HPDE6-E6E7 (cell line): ENCODE results near the gene SHPK.
A peak's percentile ranks its signal among the peaks of the same experiment; 100 is the strongest.

Source experiments
- DNase-seq: peaks from one replicate; pipeline ENCODE4 v3.0.0; 2011; ENCODE audit warnings: missing footprints; ENCODE audit errors: extremely low spot score

SHPK gene, protein sequence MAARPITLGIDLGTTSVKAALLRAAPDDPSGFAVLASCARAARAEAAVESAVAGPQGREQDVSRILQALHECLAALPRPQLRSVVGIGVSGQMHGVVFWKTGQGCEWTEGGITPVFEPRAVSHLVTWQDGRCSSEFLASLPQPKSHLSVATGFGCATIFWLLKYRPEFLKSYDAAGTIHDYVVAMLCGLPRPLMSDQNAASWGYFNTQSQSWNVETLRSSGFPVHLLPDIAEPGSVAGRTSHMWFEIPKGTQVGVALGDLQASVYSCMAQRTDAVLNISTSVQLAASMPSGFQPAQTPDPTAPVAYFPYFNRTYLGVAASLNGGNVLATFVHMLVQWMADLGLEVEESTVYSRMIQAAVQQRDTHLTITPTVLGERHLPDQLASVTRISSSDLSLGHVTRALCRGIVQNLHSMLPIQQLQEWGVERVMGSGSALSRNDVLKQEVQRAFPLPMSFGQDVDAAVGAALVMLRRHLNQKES

DNA sequence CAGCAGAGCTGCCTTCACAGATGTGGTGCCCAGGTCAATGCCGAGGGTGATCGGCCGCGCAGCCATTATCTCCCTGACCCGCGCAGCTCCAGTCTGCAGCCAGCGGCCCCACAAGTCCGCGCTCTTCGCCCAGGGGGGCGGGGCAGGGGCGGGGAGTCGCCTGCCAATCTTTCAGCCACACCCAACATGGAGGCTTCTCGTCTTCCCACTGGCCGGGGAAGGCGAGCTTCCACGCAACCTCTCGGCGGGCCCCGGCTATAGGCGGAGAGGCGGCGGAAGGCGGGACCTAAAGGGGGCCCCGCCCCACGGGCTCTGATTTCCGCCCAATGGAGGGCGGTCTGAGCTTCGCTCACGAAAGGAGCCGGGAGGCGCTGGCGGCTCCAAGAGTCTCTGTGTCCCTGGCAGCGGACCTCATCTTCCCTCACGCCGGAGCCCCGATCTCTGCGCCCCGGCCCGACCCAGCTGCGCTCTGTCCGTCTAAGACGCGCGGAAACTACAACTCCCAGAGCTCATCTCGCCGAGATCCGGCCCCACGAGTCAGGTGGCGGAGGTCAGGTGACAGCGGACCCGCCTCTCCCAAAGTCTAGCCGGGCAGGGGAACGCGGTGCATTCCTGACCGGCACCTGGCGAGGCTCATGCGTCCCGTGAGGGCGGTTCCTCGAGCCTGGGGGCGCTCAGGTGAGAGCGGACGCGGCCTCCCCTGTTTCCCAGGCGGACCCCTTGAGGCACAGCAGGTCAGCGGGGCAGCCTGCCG is at the start of gene SHPK, which contains the start of gene CTNS:
TSS of gene SHPK (minus strand) at position 97 of the 754 bp plus-strand sequence. CDS start at position 66, 31 bp downstream.
TSS of gene CTNS (plus strand) at position 607 of the 754 bp plus-strand sequence. CDS start 3,447 bp downstream, outside the sequence.
- DNase-seq = peak; percentile 98

GRCh38 chr17:3685174-3685573 is 49.1 kb upstream of the SHPK start:
- no peak for DNase-seq

DNA sequence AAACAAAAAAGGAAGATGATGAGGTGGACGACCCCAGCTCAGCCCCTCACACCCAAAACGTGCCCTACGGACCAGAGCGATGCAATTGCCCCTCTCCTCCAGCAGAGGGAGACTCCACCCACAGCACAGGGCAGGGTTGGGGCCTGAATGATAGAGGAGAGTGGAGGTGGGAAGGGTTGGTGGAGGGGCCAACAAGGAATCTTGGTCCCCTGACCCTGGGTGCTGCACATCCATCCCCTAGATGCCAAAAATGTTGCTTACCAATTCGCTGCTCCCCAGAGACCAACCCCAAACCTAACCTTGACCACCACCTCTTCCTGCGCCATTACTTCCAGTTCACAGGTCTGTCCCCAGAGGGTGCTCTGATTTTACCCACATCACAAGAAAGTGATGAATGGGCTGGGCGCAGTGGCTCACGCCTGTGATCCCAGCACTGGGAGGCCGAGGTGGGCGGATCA is 47.0 kb upstream of the SHPK start:
- DNase-seq = peak; percentile 55

DNA sequence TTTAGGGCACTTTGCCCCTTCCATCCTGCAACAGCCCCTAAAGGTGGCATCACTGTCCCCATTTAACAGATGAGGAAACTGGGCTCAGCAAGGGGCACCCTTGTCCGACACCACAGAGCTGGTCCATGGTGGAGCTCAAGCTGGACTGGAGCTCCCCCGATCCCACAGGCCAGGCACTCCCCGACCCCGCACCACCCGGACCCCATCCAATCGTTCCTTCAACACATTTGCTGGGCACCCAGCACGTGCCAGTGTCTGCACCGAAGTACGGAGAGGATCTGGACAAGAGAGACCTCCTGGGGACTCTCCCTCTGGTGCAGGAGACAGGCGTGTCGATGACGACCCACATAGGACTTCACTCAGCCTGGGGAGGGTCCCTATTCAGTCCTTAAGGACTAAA is 46.0 kb upstream of the SHPK start:
- DNase-seq = no peak

DNA sequence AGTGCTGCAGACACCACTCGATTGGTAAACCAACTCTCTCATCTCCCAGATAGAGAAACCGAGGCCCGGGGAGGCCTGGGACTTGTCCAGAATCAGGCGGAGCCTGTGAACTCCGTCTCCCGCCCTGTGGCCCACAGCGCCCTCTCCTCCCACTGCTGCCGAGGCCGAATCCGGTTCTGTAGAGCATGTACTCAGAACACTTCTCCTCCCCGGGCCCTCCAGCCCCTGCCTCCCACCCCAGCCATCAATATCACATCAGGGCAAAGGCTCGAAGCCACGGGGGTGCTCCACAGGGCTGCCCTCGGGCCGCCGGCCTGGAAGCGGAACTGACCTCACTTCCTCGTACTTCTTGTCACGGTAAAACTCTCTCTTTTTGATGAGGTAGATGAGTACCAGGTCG is 45.5 kb upstream of the SHPK start:
- no peak for DNase-seq

DNA sequence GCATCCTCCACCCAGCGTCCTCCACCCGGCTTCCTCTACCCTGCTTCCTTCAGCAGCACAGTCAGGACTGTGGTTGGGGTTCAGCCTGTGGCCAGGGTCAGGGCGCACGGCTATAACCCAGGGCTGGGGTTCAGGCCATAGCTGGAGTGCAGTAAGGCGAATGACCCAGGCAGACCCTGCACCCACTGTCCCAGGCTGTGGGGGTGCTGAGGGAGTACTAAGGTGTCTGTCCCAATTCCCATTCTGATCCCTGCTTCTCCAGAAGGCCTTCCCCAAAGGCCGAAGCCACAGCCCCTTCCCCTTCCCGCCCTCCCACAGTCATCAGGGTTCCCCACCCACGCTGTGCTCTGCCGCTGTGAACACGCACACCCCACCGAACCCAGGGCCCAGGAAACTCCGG is 45.0 kb upstream of the SHPK start:
- no peak for DNase-seq

GRCh38 chr17:3679531-3680126 is 43.6 kb upstream of the SHPK start:
- no peak for DNase-seq

- DNase-seq = no peak
Observed at GRCh38 chr17:3678821-3679530, 42.9 kb upstream of the SHPK start.

DNA sequence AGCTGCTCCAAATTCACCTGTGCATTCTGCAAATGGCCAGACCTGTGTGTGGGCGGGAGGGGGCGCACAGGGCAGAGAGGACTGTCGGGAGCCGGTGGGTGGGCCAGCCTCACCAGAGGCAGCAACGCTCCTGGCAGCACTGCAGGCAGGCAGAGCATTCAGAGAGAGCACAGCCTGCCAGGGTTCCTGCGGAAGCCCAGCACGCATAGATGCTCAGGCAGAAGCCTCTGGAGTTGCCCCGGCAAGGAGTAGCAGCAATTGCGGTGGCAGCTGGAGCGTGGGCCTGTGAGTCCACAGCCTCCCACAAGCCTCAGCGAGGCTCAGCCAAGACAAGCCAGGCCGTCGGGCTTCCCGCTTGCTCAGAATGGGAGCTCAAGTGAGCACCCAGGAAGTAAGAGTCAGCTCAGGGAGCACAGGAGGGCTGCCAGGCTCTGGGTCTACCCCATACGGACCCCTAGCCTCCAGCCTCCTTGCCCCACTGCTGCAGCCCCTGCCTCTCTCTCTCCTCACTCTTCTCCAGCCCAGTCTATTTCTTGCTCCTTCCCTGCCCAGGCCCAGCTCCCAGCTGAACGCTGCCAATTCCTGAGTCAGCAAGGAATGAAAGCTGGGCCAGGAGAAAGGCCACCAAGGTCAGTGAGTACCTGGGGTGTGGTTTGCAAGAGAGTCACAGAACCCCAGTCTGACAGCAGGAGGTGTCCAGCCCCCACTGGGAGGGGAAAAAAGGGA is 42.2 kb upstream of the SHPK start:
- no peak for DNase-seq

- no peak for DNase-seq
Observed at GRCh38 chr17:3675886-3676285, 39.8 kb upstream of the SHPK start.

- DNase-seq = no peak
Observed at GRCh38 chr17:3672571-3672970, 36.5 kb upstream of the SHPK start.

- DNase-seq = no peak
Observed at GRCh38 chr17:3669548-3669947, 33.5 kb upstream of the SHPK start.

- no peak for DNase-seq
Observed at GRCh38 chr17:3669085-3669347, 33.0 kb upstream of the SHPK start.

DNA sequence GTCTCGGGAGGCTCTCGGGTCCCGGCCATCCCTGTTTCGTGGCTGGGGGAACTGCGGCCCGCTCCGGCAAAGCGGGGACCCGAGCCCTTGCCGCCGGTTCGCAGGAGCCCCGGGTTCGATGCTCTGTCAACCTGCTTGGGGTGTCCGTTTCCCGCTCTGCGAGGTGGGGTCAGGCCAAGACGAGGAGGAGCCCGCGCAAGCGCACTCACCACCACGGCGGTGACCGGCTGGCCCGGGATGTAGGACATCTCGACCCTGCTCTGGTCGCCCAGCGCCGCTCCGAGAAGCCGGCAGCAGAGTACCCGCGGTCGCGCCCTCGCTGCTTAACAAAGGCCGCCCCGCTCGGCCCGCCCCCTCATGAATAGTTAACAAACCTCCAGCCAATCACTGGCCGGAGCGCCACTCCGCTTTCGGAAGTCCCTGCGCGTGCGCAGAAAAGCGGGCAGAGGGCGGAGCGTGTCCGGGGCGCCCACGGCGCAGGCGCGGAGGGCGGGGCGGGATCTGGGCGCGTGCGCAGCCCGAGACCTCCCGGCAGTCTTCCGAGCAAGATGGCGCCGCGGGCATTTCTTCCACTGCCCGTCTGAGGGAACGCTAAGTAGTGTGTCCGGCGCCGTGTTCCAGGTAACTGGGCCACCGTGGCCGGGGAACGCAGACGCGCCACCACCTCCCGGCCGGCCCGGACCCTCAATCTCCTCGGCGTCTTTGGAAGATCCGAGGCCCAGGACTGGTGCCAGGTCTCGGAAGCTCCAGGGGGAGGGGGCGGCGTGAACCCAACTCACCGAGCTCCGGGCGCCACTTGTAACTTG is 32.4 kb upstream of the SHPK start, which contains the start of the genes EMC6 and TAX1BP3:
TSS of gene EMC6 (plus strand) at position 534 of the 806 bp plus-strand sequence. CDS start 335 bp downstream, outside the sequence.
TSS of gene TAX1BP3 (minus strand) at position 300 of the 806 bp plus-strand sequence. CDS start at position 248, 52 bp downstream.
- peak; percentile 97 for DNase-seq

GRCh38 chr17:3667366-3668278 is 31.6 kb upstream of the SHPK start:
- DNase-seq = peak; percentile 95

DNA sequence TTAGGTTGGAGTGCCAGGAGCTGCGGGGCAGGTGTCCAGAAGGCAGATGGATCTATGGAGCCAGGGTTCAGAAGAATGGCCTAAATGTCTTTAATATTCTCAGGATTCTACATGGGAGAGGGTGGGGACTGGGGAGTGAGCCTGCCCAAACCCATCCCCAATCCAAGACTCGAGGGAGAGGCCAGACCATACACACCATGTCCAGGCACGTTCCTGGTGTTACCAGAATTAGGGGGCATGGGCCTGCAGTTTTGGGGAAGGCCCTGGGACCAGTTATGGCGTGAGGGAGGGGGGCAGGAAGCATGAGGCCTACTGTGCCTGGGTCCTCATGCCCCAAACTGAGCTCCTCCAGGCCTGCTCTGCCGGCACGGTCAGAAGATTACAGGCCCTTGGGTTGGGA is 30.5 kb upstream of the SHPK start:
- no peak for DNase-seq

GRCh38 chr17:3665834-3666233 is 29.8 kb upstream of the SHPK start:
- no peak for DNase-seq

DNA sequence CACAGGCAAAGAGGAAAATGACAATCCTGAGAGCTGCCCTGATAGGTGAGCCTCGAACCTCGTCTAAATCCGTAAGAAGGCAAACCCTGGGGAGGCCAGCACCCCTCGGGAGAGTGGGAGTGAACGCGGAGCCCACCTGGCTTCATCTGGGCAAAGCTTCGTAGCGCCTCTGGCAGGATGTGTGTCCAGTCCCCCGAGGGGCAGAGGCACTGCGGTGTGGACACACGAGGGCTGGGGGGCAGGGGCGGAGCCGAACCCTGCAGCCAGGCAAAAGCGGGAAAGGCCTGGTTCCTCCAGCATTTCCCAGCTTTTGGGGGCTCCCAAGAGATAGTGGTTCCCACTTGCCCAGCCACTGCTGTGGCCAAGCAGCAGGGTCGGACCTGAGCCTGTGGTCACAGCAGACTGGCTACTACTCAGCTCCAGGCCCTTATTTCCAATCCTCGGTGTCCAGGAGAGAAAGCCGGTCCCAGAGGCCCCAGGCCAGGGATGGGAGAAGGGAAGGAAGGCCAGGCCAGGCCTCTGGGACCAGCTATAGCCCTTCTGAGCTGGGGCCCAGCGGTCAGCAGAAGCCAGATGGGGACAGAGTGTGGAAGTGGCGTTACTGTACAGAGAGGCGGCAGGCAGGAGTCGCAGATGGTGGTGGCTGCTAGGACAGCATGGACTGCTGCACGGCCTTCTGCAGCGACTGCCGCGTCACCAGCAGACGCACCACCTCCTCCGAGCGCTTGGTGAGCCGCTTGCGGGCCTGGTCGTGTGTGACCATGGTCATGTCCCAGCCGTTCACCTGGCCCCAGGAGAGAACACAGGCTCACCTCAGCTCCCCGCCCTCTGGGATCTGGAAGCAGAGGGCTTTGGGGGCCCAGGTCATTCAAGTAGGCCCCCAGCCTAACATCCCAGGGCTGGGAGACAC is 27.3 kb upstream of the SHPK start:
- no peak for DNase-seq
